22Rv1 (cell line): Measurements from ENCODE around the gene UBN2.
"Not testable (repeated sequence)": the region's sequence is repeated elsewhere in the genome, so short reads cannot be mapped to it uniquely, and the experiment has no call there.

Experiments
- H3K27ac ChIP-seq: fragments of 450-650 bp; 2 replicates; pipeline ENCODE4 v1.5.1; 2017
- ZFX ChIP-seq: fragments of 450-650 bp; IDR thresholded peaks from 2 replicates; pipeline ENCODE4 v1.6.1; 2017; ENCODE audit warnings: antibody characterized with exemption, borderline replicate concordance
- TF ChIP-seq, protein P1 (sequence below): fragments of 450-650 bp; IDR thresholded peaks from 2 replicates; pipeline ENCODE4 v1.5.1; 2017; ENCODE audit warnings: mild to moderate bottlenecking

UBN2 gene

DNA sequence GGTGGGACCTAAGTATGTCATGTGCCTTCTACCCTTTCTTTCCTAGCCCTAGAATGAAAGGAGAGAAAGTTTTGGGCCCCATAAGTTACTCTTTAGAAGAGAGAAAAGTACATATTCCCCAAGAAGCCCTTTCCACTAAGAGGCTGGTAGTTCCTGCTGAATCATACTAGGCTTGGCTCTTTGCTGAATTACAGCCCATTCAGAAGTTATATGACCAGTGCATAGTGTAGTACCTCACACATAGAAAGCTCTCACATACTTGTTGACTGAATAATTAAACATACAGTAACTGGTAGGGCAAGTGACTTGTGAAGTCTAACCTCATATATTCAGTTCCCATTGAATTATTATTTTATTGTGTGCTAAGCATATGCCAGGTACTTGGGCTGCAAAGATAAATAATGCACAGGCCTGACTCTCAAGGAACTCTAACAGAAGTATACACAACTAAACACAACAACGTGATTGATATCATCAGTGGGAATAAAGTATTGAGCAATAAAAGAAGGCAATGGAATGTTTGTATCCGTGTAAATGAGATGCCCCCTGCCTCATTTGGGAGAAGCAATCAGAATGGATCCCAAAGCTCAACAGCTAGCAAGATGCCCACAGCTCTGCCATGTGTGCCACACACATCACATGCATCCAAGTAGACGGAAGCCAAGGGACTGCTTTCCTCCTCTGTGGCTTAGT, 38.9 kb upstream of the UBN2 start:
- TF ChIP-seq ZFX = no peak
- TF ChIP-seq, protein P1, sequence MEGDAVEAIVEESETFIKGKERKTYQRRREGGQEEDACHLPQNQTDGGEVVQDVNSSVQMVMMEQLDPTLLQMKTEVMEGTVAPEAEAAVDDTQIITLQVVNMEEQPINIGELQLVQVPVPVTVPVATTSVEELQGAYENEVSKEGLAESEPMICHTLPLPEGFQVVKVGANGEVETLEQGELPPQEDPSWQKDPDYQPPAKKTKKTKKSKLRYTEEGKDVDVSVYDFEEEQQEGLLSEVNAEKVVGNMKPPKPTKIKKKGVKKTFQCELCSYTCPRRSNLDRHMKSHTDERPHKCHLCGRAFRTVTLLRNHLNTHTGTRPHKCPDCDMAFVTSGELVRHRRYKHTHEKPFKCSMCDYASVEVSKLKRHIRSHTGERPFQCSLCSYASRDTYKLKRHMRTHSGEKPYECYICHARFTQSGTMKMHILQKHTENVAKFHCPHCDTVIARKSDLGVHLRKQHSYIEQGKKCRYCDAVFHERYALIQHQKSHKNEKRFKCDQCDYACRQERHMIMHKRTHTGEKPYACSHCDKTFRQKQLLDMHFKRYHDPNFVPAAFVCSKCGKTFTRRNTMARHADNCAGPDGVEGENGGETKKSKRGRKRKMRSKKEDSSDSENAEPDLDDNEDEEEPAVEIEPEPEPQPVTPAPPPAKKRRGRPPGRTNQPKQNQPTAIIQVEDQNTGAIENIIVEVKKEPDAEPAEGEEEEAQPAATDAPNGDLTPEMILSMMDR = no peak
- H3K27ac ChIP-seq = no peak overlapping the region

DNA sequence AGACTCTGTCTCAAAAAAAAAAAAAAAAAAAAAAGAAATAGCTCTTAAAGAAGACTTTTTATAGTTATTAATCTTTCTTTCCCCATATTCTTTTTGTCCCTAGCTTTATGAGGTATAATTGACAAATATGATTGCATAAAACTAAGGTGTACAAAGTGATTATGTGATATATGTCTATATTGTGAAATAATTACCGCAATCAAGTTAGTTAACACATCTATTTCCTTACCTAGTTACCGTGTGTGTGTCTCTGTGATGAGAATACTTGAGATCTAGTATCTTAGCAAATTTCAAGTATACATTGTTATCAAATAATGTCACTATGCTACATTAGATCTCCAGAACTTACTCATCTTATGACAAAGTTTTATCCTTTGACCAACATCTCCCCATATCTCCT, 30.7 kb upstream of the UBN2 start:
- TF ChIP-seq, protein P1 = no peak
- no peak for TF ChIP-seq ZFX
- no peak overlapping the region for H3K27ac ChIP-seq

DNA sequence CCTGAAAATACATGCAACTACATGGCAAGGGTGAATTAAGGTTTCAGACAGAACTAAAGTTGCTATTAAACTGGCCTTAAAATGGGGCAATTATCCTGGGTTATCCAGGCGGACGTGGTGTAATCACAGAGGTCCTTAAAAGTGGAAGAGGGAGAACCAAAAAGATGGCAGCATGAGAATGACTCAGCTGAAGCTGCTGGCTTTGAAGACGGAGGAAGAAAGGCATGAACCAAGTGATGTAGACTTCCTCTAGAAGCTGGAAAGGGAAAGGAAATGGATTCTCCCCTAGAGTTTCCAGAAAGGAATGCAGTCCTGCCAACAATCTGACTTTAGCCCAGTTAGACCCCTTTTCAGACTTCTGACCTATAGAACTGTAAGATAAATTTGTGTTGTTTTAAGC, 27.0 kb upstream of the UBN2 start:
- H3K27ac ChIP-seq = no peak overlapping the region
- TF ChIP-seq, protein P1 = no peak
- no peak for TF ChIP-seq ZFX

DNA sequence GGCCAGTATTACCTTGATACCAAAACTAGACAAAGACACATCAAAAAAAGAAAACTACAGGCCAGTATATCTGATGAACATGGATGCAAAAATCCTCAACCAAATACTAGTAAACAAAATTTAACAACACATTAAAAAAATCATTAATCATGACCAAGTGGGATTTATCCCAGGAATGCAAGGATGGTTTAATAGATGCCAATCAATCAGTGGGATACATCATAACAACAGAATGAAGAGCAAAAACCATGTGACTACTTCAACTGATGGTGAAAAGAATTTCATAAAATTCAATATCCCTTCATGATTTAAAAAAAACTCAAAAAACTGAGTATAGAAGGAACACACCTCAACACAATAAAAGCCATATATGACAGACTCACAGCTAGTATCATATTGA, 25.2 kb upstream of the UBN2 start:
- no peak overlapping the region for H3K27ac ChIP-seq
- TF ChIP-seq ZFX = no peak
- TF ChIP-seq, protein P1 = no peak

DNA sequence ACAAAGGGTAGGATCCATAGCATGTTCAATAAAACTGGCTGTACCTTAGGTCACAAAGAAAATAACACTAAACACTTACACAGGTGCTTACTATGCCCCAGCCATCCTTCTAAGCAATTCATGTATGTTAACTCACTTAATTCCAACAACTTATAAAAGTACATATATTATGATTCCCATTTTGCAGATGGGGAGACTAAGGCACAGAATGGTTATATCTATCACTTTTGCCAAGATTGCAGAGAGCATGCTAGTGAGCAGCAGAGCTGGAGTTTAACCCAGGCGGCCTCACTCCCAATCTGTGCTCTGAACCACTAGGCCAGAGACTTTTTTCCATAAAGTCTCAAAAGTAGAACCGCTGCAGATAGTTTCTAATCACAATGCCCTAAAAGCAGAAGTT, 18.9 kb upstream of the UBN2 start:
- no peak for TF ChIP-seq ZFX
- TF ChIP-seq, protein P1 = no peak
- no peak overlapping the region for H3K27ac ChIP-seq

DNA sequence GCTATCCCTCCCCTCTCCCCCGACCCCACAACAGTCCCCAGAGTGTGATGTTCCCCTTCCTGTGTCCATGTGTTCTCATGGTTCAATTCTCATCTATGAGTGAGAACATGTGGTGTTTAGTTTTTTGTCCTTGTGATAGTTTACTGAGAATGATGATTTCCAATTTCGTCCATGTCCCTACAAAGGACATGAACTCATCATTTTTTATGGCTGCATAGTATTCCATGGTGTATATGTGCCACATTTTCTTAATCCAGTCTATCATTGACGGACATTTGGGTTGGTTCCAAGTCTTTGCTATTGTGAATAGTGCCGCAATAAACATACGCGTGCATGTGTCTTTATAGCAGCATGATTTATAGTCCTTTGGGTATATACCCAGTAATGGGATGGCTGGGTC, 17.5 kb upstream of the UBN2 start:
- H3K27ac ChIP-seq = not testable (repeated sequence)

DNA sequence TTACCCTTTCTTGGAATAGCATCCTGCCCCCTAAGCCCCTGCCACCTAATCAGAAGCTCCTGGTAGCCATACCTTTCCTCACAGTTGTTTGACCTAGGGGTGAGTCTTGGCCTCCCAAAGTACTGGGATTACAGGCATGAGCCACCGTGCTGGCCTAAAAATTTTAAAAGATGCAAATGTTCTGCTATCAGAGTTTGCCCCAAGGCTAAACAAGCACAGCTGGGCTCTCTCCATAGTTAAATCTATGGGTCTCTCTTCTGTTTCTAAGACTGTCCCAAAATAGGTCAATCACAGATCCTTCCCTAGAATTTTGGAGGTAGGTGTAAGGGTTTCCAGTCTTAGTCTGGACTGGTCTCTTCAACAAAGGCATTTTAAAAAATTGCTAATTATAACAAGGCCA, 12.9 kb upstream of the UBN2 start:
- no peak for TF ChIP-seq ZFX
- TF ChIP-seq, protein P1 = no peak

DNA sequence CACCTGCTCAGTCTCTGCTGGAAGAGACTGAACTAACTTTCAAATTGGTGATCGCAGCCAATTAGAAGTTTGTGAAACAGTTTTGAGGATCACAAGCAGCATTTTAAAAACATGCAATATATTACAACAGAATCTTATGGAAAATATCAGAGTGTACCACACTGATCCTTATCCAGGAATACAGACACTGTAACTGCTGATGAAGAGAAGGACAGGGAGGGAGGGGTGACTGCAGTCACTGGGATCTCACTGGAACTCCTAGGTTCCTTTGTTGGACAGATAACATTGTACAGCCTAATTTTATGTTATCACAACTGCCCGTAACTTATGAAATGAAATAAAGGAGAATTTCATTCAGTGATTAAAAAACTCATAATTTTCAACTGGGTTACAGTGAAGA, 6.8 kb upstream of the UBN2 start:
- H3K27ac ChIP-seq = no peak overlapping the region
- no peak for TF ChIP-seq ZFX
- TF ChIP-seq, protein P1 = no peak

More for the DNA sequence above, 12.9 kb upstream of the UBN2 start:
- no peak overlapping the region for H3K27ac ChIP-seq

DNA sequence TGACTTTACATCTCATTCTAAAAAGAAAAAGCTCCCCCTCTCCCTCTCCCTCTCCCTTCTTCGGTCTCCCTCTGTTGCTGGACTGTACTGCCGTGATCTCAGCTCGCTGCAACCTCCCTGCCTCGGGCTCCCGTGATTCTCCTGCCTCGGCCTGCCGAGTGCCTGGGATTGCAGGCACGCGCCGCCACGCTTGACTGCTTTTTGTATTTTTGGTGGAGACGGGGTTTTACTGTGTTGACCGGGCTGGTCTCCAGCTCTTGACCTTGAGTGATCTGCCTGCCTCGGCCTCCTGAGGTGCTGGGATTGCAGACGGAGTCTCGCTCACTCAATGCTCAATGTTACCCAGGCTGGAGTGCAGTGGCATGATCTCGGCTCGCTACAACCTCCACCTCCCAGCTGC, 6.2 kb upstream of the UBN2 start:
- H3K27ac ChIP-seq = not testable (repeated sequence)

DNA sequence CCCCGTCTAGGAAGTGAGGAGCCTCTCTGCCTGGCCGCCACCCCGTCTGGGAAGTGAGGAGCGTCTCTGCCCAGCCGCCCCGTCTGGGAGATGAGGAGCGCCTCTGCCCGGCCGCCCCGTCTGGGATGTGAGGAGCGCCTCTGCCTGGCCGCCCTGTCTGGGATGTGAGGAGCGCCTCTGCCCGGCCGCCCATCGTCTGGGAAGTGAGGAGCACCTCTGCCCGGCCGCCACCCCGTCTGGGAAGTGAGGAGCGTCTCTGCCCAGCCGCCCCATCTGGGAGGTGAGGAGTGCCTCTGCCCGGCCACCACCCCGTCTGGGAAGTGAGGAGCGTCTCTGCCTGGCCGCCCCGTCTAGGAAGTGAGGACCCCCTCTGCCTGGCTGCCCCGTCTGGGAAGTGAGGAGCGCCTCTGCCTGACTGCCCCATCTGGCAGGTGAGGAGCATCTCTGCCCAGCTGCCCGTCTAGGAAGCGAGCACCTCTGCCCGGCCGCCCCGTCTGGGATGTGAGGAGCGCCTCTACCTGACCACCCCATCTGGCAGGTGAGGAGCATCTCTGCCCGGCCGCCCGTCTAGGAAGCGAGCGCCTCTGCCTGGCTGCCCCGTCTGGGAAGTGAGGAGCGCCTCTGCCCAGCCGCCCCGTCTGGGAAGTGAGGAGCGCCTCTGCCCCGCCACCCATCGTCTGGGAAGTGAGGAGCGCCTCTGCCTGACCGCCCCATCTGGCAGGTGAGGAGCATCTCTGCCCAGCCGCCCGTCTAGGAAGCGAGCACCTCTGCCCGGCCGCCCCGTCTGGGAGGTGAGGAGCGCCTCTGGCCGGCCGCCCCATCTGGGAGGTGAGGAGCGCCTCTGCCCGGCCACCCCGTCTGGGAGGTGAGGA, 5.5 kb upstream of the UBN2 start:
- not testable (repeated sequence) for H3K27ac ChIP-seq

DNA sequence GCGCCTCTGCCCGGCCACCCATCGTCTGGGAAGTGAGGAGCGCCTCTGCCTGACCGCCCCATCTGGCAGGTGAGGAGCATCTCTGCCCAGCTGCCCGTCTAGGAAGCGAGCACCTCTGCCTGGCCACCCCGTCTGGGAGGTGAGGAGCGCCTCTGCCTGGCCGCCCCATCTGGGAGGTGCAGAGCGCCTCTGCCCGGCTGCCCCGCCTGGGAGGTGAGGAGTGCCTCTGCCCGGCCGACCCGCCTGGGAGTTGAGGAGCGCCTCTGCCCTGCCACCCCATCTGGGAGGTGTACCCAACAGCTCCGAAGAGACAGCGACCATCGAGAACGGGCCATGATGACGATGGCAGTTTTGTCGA, 4.9 kb upstream of the UBN2 start:
- not testable (repeated sequence) for H3K27ac ChIP-seq
